Kidney (tissue), 14 donors: Measurements from ENCODE around the gene FEM1B. TPM values are rescaled to one million over a fixed set of nuclear protein-coding genes. Genes with fewer than 3 reads are reported as not detected.
A peak's percentile ranks its signal among the peaks of the same experiment; 100 is the strongest.

ENCODE experiments used
- DNase-seq, 5 donors: peaks; one replicate each; pipeline ENCODE4 v3.0.0-alpha.2; 2013 to 2020
- FAIRE-seq: peaks from 2 replicates; lab custom pipeline; 2012; peaks lifted over from hg19 to GRCh38; lab: Jason Lieb, UNC
- H3K27ac ChIP-seq, 2 donors: one replicate each; pipeline ENCODE4 v1.7.0; 2013; ENCODE audit warnings: low read depth in 2 of 2, low read length in 2 of 2, inconsistent platforms in 1 of 2
- H3K27me3 ChIP-seq: one replicate; pipeline ENCODE4 v1.7.1; 2013; ENCODE audit warnings: low read length, inconsistent platforms; ENCODE audit not compliant: control insufficient read depth, insufficient read depth
- H3K36me3 ChIP-seq, 3 donors: one replicate each; pipeline versions ENCODE4 v1.7.0 to v1.7.1; 2013; ENCODE audit warnings: low read length in 3 of 3, control low read depth in 1 of 3, inconsistent platforms in 1 of 3; ENCODE audit not compliant: insufficient read depth in 3 of 3, control insufficient read depth in 2 of 3
- H3K4me1 ChIP-seq, 3 donors: one replicate each; pipeline versions ENCODE4 v1.7.0 to v1.7.1; 2013; ENCODE audit warnings: low read length in 3 of 3, inconsistent platforms in 1 of 3, low read depth in 1 of 3; ENCODE audit not compliant: control insufficient read depth in 2 of 3, insufficient read depth in 2 of 3
- H3K4me3 ChIP-seq, 3 donors: one replicate each; pipeline versions ENCODE4 v1.7.0 to v1.8.1; 2013; ENCODE audit warnings: low read length in 3 of 3, control low read depth in 1 of 3, inconsistent platforms in 1 of 3
- H3K9ac ChIP-seq, 3 donors: one replicate each; pipeline versions ENCODE4 v1.7.0 to v1.7.1; 2013; ENCODE audit warnings: low read length in 3 of 3, control low read depth in 1 of 3, inconsistent platforms in 1 of 3
- H3K9me3 ChIP-seq, 3 donors: one replicate each; pipeline versions ENCODE4 v1.7.0 to v1.7.1; 2013; ENCODE audit warnings: low read length in 3 of 3, control low read depth in 1 of 3, inconsistent platforms in 1 of 3; ENCODE audit not compliant: control insufficient read depth in 2 of 3, insufficient read depth in 1 of 3
- CTCF ChIP-seq: IDR thresholded peaks from 3 replicates; pipeline ENCODE4 v1.5.1; 2012; ENCODE audit warnings: mild to moderate bottlenecking, moderate library complexity, borderline replicate concordance; ENCODE audit not compliant: insufficient read depth; ENCODE audit errors: extremely low read depth
- intact Hi-C: fragments of 100-400 bp; cut with DNase I; formaldehyde crosslinking; loops from one replicate; pipeline ENCODE4 v1.11.1; 2022
- polyA plus RNA-seq: library from polyadenylated mRNA; stranded (reverse); fragments of 350-450 nt; fragmentation: Illumina TruSeq; extraction: RNeasy Lipid Tissue Mini Kit (QIAGEN cat#74804); gene quantifications from one replicate; pipeline ENCODE4 v1.2.3, GENCODE V29; 2014; ENCODE audit warnings: low read depth, low replicate concordance; ENCODE audit not compliant: insufficient read depth
- total RNA-seq: library from RNA; stranded (reverse); fragmentation: NEBNext Ultra II Directional; extraction: Animal tissue kit (Norgen Biotek cat#: 25700); gene quantifications from one replicate; pipeline ENCODE4 v1.2.1, GENCODE V29; 2021
- donor health status: control.
- donor health status: control.
- donor health status: control.
- donor health status: control.
- donor health status: control.
- donor health status: DM: yes; HTN: yes; CAD: no.
- donor health status: Normal renal cell carcinoma (clear cell type).

The FEM1B gene
- total and polyA plus RNA-seq, 2 donors from 2014 or later = 9.8 to 47.6 TPM

DNA sequence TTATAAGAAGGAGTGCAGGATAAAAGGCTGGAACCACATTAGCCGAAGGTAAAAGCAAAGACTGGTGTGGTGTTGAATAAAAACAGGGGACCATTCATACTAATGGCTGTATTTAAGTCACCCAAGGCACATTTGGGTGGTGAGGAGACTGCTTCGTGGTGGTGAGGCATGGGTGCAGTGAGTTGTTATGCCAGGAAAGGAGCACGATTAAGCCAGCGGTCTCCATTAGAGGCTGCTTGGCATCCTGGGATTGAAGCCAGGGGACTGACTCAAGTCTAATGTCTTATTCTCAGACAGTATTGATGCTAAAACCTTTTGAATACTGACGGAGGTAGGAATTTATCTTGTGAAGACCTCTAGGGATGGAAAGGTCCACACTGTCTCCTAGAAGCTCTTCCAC, 21.9 kb downstream of the FEM1B start:
- no peak for TF ChIP-seq CTCF
- H3K27me3 ChIP-seq = no peaks in the 10 kb centered on the region
- FAIRE-seq = no peak
- no peak for DNase-seq
- H3K9ac ChIP-seq = no peak overlapping the region
- H3K36me3 ChIP-seq = no peaks in the 10 kb centered on the region
- peaks cover 0 to 10% (median 5%) of the 10 kb centered on the region in 3 donors for H3K4me1 ChIP-seq
- H3K27ac ChIP-seq = no peak overlapping the region
- peak overlapping the region in 1 of 3 donors; percentile 56 for H3K4me3 ChIP-seq
- intact Hi-C loops = no loop called here
- no peaks in the 10 kb centered on the region for H3K9me3 ChIP-seq

- no peak for FAIRE-seq
- Histone ChIP-seq H3K27ac (no peak overlapping the region), H3K4me3 (no peak overlapping the region), H3K9me3 (no peaks in the 10 kb centered on the region), H3K27me3 (no peaks in the 10 kb centered on the region), H3K4me1 (peaks cover 0 to 10% (median 5%) of the 10 kb centered on the region in 3 donors), H3K36me3 (peaks cover 0 to 3% (median 0%) of the 10 kb centered on the region in 3 donors), H3K9ac (peak overlapping the region in 1 of 3 donors; percentile 15)
- no peak for TF ChIP-seq CTCF
- intact Hi-C loops = loop anchor here (10.0 kb wide), 1 partner anchor 374 kb away; no protein-coding TSS in a partner anchor
- no peak for DNase-seq
These were observed 22.8 kb downstream of the FEM1B start for GRCh38 chr15:68300115-68300940.

- H3K4me1 ChIP-seq = peaks cover 0 to 10% (median 5%) of the 10 kb centered on the region in 3 donors
- no peaks in the 10 kb centered on the region for H3K9me3 ChIP-seq
- no peak for FAIRE-seq
- no peak overlapping the region for H3K9ac ChIP-seq
- no peak overlapping the region for H3K4me3 ChIP-seq
- intact Hi-C loops = loop anchor here (10.0 kb wide), 1 partner anchor 374 kb away; no protein-coding TSS in a partner anchor
- DNase-seq = no peak
- no peak for TF ChIP-seq CTCF
- H3K36me3 ChIP-seq = peaks cover 0 to 4% (median 0%) of the 10 kb centered on the region in 3 donors
- no peak overlapping the region for H3K27ac ChIP-seq
- H3K27me3 ChIP-seq = no peaks in the 10 kb centered on the region
These were observed 23.8 kb downstream of the FEM1B start for GRCh38 chr15:68301301-68301700.
